ENCODE data around the gene ZNF778.

- no peak for TF ChIP-seq CTCF (IDR thresholded peaks at IDR 0.05)
- no peak for TF ChIP-seq EZH2 (IDR thresholded peaks at IDR 0.05; ENCODE audit: borderline replicate concordance, insufficient read depth, low read depth, low read length, poor library complexity, severe bottlenecking)
Measured at GRCh38 chr16:89193576-89194293, 23.8 kb upstream of the ZNF778 start.

Measured in B cell (primary cell).